Fibroblast of skin of abdomen (primary cell): ENCODE results near the gene SBF1.

ENCODE experiments used
- DNase-seq: peaks from one replicate; pipeline ENCODE4 v3.0.0-alpha.2; 2013

SBF1 gene

GRCh38 chr22:50506611-50507420 is 32.0 kb upstream of the SBF1 start:
- no peak for DNase-seq

DNA sequence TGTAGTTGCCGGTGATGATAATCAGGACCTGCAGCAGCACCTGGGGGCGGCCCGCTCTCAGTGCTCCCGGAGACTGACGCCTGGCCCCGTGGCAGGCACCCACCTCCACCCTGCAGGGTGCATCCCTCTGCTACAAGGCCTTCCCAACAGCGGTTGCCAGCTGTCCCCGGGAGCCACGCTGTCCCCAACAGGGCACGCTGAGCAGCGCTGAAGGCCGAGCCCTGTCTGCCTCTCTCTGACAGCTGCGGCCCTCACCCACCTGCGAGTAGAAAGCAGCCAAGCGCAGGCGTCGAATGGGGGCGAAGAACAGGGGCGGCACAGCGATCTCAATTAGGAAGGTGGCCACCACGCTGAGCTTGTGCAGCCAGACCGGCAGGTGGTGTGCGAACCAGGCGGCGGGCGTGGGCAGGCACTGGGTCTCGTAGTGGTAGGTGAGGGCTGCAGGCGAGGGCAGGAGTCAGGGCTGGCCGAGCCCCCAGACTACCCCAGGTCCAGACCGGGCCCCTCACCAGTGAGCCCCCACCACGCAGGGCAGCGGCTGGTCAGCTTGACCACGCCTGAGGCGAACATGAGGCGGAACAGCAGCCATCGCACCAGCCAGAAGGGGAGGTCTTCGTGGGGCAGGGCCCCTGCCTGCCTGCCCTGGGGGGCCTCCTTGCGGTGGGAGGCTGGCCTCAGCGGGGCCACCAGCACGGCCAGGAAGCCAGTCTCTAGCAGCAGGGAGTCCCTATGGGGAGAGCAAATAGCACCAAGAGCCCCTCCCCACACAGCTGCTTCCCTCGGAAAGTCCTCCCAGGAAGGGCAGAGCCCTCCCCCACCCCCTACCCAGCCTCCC is 31.2 kb upstream of the SBF1 start:
- DNase-seq: no peak

DNA sequence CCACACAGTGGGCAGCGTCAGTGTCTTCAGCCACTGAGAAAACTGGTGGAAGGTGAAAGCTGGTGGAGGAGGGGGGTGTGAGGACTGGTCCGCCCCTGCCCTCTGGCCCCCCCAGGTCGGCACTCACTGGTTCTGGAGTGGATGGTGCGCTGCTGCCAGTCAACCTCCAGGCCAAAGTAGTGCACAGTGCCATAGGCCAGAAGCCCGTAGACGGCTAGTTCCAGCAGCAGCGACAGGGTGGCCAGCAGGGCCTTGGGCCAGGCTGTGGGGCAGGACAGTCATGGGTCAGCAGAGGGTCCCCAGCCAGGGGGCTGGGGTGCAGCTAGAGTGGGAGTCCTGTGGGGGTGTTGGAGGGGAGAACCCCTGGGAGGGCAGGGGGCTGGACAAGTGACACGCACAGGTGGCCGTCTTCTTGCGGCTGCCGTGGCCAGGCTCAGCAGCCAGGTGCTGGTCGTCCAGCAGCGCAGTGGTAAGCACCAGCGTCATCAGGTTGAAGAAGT is 30.5 kb upstream of the SBF1 start:
- no peak for DNase-seq

GRCh38 chr22:50504369-50505211 is 29.8 kb upstream of the SBF1 start:
- no peak for DNase-seq

DNA sequence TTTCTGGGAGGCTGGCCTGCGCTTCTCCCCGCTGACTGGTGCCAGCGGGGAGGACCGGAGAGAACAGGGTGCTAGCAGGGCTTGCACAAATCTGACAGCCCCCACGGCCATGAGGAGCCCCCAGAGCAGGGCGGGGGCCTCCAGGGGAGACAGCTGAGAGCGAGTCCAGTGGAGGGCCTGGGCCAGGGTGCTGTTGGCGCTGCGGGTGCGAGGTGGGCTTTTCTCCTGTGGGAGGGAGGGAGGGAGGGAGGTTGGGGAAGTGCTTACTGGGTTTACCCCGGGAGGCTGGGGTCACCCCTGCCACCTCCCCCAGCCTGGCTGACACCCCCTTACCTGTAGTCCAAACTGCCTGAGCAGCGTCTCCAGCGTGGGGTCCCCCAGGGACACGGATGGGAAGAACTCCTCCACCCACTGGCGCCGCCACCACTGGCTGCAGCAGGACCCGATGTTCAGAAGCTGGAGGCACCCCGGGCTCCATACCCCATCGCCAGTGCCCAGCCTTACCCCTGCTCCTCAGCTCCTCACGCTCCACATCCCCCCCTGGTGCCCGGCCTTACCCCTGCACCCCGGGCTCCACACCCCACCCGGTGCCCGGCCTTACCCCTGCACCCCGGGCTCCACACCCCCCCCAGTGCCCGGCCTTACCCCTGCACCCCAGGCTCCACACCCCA is 28.8 kb upstream of the SBF1 start:
- DNase-seq: no peak

DNA sequence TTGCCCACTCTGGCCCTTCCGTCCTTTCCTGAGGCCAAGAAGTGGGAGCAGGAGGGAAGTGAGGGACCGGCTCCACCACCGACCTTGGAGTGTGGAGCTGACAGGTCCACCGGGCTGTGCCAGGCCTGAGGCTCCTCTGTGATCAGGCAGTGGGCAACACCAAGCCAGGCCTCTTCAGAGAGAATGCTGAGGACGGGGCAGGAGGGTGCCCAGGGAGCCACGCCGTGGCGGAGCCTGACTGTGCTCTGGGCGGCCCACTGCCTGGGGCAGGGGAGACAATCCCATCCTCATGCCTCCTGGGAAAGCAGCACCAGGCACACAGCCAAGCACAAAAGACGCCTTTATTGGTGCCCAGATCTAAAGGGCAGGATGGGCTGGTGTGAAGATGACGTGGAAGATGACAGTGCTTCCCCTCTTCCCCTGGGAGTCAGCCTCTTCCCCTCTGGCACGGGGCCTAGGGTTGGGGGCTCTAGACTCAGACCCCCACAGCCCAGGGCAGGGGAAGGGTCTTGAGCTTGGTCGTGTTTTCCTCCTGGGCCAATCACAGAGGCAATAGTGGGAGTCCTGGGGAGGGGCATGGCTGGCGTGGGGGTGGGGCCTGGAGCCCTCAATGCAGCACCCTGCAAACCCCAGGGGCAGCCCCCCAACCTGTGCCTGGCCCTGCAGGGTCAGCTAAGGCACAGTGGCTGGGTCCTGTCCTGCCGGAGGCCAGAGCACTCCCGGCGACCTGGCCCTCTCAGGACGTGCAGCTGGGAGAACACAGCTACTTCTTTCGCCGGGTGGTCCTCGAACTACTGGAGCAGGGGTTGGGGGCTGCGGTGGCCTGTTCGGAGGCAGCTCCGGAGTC is 28.0 kb upstream of the SBF1 start:
- no peak for DNase-seq

GRCh38 chr22:50502096-50502495 is 27.3 kb upstream of the SBF1 start:
- no peak for DNase-seq

DNA sequence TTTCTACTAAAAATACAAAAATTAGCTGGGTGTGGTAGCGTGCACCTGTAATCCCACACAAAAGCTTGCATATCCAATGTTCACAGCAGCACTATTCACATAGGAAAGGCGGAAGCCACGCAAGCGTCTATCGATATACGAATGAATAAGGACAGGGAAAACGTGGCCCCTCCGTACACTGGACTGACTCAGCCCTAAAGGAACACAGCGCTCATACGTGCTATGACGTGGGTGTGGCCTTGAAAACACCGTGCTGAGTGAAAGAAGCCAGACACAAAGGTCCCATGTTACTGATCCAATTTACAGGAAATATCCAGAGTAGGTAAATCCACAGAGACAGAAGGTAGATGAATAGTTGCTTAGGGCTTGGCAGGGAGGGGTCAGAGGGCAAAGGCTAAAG is 25.6 kb upstream of the SBF1 start:
- DNase-seq: no peak

GRCh38 chr22:50498322-50498890 is 23.6 kb upstream of the SBF1 start:
- peak; percentile 46 for DNase-seq

GRCh38 chr22:50497093-50497492 is 22.3 kb upstream of the SBF1 start:
- DNase-seq: no peak

DNA sequence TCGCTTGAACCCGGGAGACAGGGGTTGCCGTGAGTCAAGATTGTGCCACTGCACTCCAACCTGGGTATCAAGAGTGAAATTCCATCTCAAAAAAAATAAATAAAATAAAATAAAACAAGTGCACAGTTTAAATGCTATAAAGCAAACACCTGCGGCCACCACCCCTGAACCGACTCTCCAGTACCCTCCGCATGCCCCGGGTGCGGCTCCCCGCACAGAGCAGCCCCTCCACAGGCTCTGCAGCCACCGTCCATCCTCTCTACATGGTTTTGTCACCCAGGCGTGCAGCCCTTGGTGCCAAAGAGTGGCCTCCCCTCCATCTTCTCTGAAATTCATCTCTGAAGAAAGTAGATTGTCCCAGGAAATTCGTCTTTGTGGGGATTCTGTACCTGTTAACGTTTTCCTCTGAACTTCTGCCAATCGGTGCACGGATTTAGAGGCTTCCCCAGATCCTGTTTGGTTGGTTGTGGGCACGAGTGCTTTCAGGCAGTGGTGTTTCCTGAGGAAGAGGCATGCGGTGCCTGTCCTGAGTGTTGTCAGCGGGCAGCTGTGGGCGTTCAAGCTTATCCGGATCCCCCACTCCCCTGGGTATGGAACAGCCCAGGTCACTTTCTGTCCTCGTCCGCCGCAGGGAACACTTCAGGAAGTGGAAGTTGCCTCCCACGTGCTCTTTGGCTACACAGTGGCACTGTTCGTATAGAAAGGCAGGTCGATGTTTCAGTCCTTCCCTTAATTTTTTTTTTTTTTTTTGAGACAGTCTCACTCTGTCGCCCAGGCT is 15.9 kb upstream of the SBF1 start:
- DNase-seq: no peak

DNA sequence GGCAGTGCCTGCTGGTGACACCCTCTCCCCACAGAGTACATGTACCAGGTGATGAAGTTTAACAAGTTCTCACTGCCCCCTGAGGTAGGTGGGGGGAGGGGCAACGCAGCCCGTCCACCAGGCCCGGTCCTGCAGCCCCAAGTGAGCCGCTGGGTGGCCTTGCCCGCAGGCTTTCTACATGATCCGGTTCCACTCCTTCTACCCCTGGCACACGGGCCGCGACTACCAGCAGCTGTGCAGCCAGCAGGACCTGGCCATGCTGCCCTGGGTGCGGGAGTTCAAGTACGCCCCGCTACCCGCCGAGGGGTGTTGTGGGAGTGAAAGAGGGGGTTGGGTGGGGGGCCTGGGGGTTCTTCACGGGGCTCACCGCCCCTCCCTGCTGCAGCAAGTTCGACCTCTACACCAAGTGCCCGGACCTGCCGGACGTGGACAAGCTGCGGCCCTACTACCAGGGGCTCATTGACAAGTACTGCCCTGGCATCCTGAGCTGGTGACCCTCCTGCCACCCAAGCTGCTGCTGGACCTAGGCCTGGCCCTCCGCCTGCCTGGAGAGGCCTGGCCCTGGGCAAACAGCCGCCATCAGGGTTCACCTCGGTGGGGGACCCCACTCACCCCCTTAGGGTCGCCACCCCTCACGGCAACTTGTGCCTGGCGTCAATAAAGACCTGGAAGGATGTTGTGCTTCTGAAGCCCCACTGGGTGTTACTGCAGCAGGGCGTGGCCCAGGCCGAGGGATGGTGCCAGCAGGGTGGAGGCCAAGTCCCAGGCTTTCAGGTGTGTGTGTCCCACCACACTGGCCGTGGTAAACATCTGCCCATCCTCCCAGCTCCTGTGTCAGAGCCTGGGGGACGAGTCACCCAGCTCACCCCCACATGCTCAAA is 14.8 kb upstream of the SBF1 start:
- DNase-seq: no peak

- no peak for DNase-seq
Observed at GRCh38 chr22:50488886-50489285, 14.1 kb upstream of the SBF1 start.

DNA sequence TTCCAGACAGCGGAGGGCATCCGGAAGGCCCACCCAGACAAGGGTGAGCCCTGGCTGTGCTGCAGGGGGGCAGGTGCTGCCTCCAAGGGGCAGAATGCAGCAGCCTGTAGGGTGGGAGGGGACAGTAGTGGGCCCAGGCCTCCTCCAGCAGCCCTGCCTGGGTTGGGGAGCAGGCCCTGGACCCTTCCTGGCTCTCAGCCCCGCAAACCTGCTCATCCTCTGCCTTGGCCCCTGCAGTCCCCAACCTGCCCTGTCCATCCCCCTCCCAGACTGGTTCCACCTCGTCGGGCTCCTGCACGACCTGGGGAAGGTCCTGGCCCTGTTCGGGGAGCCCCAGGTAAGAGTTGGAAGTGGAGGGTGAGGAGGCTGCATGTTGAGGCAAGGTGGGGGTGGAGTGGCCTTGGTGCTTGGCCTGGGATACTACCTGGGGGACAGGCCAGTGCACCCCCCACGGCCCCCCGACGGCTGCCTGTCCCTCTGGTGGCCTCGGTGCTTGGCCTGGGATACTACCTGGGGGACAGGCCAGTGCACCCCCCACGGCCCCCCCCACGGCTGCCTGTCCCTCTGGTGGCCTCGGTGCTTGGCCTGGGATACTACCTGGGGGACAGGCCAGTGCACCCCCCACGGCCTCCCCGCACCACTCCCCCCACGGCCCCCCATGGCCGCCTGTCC is 13.3 kb upstream of the SBF1 start:
- DNase-seq: no peak

- no peak for DNase-seq
Observed at GRCh38 chr22:50487290-50488005, 12.6 kb upstream of the SBF1 start.

GRCh38 chr22:50486561-50487289 is 11.9 kb upstream of the SBF1 start, which contains the start of gene MIOX:
Gene MIOX (plus strand): TSS chr22:50486859. CDS start chr22:50486898, 39 bp downstream.
- no peak for DNase-seq
